ENCODE results near the gene SUN1.

GRCh38 chr7:816751-817671 is 15.3 kb upstream of the SUN1 start:
- no peak for TF ChIP-seq CTCF (IDR thresholded peaks at IDR 0.05; ENCODE audit: low read depth, low read length, missing input control)
- no peak for TF ChIP-seq FOXA1 (IDR thresholded peaks at IDR 0.05)
- no peak for TF ChIP-seq FOXA2 (IDR thresholded peaks at IDR 0.05)
- no peak for TF ChIP-seq EGR1 (IDR thresholded peaks at IDR 0.05; ENCODE audit: low read depth in 2 of 2)
- no peak for TF ChIP-seq YY1 (IDR thresholded peaks at IDR 0.05)
- TF ChIP-seq REST (IDR thresholded peaks at IDR 0.05): no peak
- TF ChIP-seq RAD21 (IDR thresholded peaks at IDR 0.05): no peak
- no peak for TF ChIP-seq ZBTB33 (IDR thresholded peaks at IDR 0.05)
- TF ChIP-seq HNF4G (IDR thresholded peaks at IDR 0.05): no peak
- TF ChIP-seq SP1 (IDR thresholded peaks at IDR 0.05): no peak
- TF ChIP-seq, protein P1, sequence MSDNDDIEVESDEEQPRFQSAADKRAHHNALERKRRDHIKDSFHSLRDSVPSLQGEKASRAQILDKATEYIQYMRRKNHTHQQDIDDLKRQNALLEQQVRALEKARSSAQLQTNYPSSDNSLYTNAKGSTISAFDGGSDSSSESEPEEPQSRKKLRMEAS (IDR thresholded peaks at IDR 0.05): no peak
